Heart left ventricle (tissue), 16 donors: ENCODE measurements around the gene SLCO3A1. TPM values are rescaled to one million over a fixed set of nuclear protein-coding genes. Genes with fewer than 3 reads are reported as not detected.

ENCODE experiments used
- ATAC-seq, 4 donors: fragments of 200-7000 bp; cut with Tn5 transposase; one replicate each; pipeline ENCODE4 v1.9.1; 2020 to 2022; ENCODE audit warnings: moderate library complexity in 4 of 4, mild to moderate bottlenecking in 3 of 4, moderate number of reproducible peaks in 1 of 4
- DNase-seq, 5 donors: peaks; one replicate each; pipeline ENCODE4 v3.0.0-alpha.2; 2020
- H3K27ac ChIP-seq, 12 donors: fragments of 200-600 bp; sonication (generic) in 4 of 12; one replicate each; pipeline versions ENCODE4 v1.5.0 to v1.8.0; 2016 to 2022; ENCODE audit warnings: mild to moderate bottlenecking in 2 of 12
- H3K27me3 ChIP-seq, 9 donors: fragments of 200-600 bp; sonication (generic) in 2 of 9; one replicate each; pipeline versions ENCODE4 v1.5.1 to v1.8.0; 2016 to 2022; ENCODE audit warnings: mild to moderate bottlenecking in 3 of 9
- H3K36me3 ChIP-seq, 9 donors: fragments of 200-600 bp; sonication (generic) in 2 of 9; one replicate each; pipeline versions ENCODE4 v1.5.0 to v1.8.0; 2018 to 2022; ENCODE audit warnings: mild to moderate bottlenecking in 2 of 9
- H3K4me1 ChIP-seq, 12 donors: fragments of 200-600 bp; sonication (generic) in 4 of 12; one replicate each; pipeline versions ENCODE4 v1.5.0 to v1.8.0; 2016 to 2022; ENCODE audit warnings: mild to moderate bottlenecking in 3 of 12
- H3K4me3 ChIP-seq, 12 donors: fragments of 200-600 bp; sonication (generic) in 4 of 12; one replicate each; pipeline versions ENCODE4 v1.5.0 to v1.8.0; 2017 to 2022; ENCODE audit warnings: mild to moderate bottlenecking in 9 of 12, moderate library complexity in 4 of 12
- H3K9me3 ChIP-seq, 12 donors: fragments of 200-600 bp; sonication (generic) in 4 of 12; one replicate each; pipeline versions ENCODE4 v1.5.0 to v1.8.0; 2016 to 2022; ENCODE audit warnings: mild to moderate bottlenecking in 1 of 12
- CTCF ChIP-seq, 12 donors: fragments of 200-600 bp; sonication (generic) in 4 of 12; IDR thresholded peaks; one replicate each; pipeline versions ENCODE4 v1.5.0 to v1.8.0; 2018 to 2022; ENCODE audit warnings: antibody characterized with exemption in 12 of 12, mild to moderate bottlenecking in 5 of 12
- POLR2A ChIP-seq, 2 donors: fragments of 450-650 bp; IDR thresholded peaks; one replicate each; pipeline ENCODE4 v1.6.1; 2017; ENCODE audit warnings: antibody characterized with exemption in 2 of 2, mild to moderate bottlenecking in 2 of 2, moderate library complexity in 2 of 2
- WGBS, 4 donors: extraction: QIAGEN DNeasy Blood & Tissue Kit in 2 of 4; methylation state at CpG; one replicate each; pipeline versions ENCODE4 v1.1.5 to v1.1.7; 2013 to 2018; 5-methylcytosine and 5-hydroxymethylcytosine counted together
- intact Hi-C, 10 donors: fragments of 100-400 bp; cut with DNase I; formaldehyde crosslinking; loops; one replicate each; pipeline versions ENCODE4 v1.11.1 to v1.14.2; 2022
- polyA plus RNA-seq, 2 donors: library from polyadenylated mRNA; stranded (reverse); fragments of 200-250 nt; gene quantifications; one replicate each; pipeline ENCODE4 v1.2.3, GENCODE V29; 2013
- total RNA-seq, 9 donors: library from RNA; depleted of rRNA in 2 of 9; stranded (reverse); fragments of >200 nt in 2 of 9; fragmentation: NEBNext Ultra II Directional in 3 of 9; extraction: Animal tissue kit (Norgen Biotek cat#: 25700) in 3 of 9; gene quantifications; one replicate each; pipeline versions ENCODE4 v1.1.0 to v1.2.4, GENCODE V29; 2016 to 2023
- donor health status: ischemic (EF 13 %, LVEDD 7.1; RV severe dilation, severe dysfunction).
- donor health status: healthy with polysubstance abuse.
- donor health status: DM: no; HTN: yes; CAD: no.
- donor health status: DM: no; HTN: no; CAD: no.
- donor health status: ischemic (EF 25% LVEDD 6.9; RV normal size, moderate dysfunction).
- donor health status: ischemic (EF 25% LVEDD 5.7; RV mildly dilated, moderate dysfunction).
- donor health status: healthy.
- donor health status: DM: yes; HTN: yes; CAD: no.
- donor health status: ischemic (EF 35%, LVEDD 5.7; RV mildly dilated, moderate dysfunction).
- donor health status: nonischemic (EF 11% LVEDD 7.7; RV severe dilation, severe dysfunction).
- donor health status: DM: yes; HTN: yes; CAD: no.
- donor health status: PGD.
- donor health status: ischemic (EF 29% LVEDD 5.4; RV normal size, mild dysfunction).
- donor health status: nonischemic (EF 23%, LVEDD 6.1; RV moderate dilation, normal function).

The SLCO3A1 gene
- total and polyA plus RNA-seq, 11 donors = 26.3 to 64.2 (median 50.2) TPM

GRCh38 chr15:92118936-92119325, 265.4 kb downstream of the SLCO3A1 start:
- H3K27me3 ChIP-seq = no peaks in the 10 kb centered on the region
- peaks cover 0 to 52% (median 26%) of the 10 kb centered on the region in 9 donors for H3K36me3 ChIP-seq
- intact Hi-C loops = loop anchor here in 2 of 10 donors (2.0 to 5.0 kb wide), 2 partner anchors 24 to 88 kb away; no protein-coding TSS in a partner anchor
- ATAC-seq (peak in 2 of 4 donors; percentile 41 to 70), DNase-seq (no peak)
- TF ChIP-seq CTCF (IDR thresholded peaks at IDR 0.05) (no peak), POLR2A (IDR thresholded peaks at IDR 0.05) (no peak)
- WGBS, 4 donors = 61 to 77% (median 66%) methylated on average over 3 of the region's 3 CpGs
- H3K4me1 ChIP-seq = peaks cover 0 to 59% (median 27%) of the 10 kb centered on the region in 12 donors
- peak overlapping the region in 7 of 12 donors; percentile 0 to 60 (median 43) for H3K27ac ChIP-seq
- H3K9me3 ChIP-seq = no peaks in the 10 kb centered on the region
- H3K4me3 ChIP-seq = no peak overlapping the region

- H3K27me3 ChIP-seq = no peaks in the 10 kb centered on the region
- ATAC-seq (peak in 2 of 4 donors; percentile 3 to 25), DNase-seq (no peak)
- intact Hi-C loops = no loop called here
- H3K4me3 ChIP-seq = no peak overlapping the region
- TF ChIP-seq CTCF (IDR thresholded peaks at IDR 0.05) (no peak), POLR2A (IDR thresholded peaks at IDR 0.05) (no peak)
- peaks cover 0 to 63% (median 28%) of the 10 kb centered on the region in 12 donors for H3K4me1 ChIP-seq
- H3K9me3 ChIP-seq = no peaks in the 10 kb centered on the region
- 79 to 84% (median 81%) methylated on average over 6 of the region's 6 CpGs for WGBS, 4 donors
- peaks cover 0 to 52% (median 26%) of the 10 kb centered on the region in 9 donors for H3K36me3 ChIP-seq
- peak overlapping the region in 2 of 12 donors; percentile 57 to 60 for H3K27ac ChIP-seq
Observed at GRCh38 chr15:92120094-92120795, 266.7 kb downstream of the SLCO3A1 start.

- intact Hi-C loops = no loop called here
- Histone ChIP-seq H3K27ac (peak overlapping the region in 1 of 12 donors; percentile 60), H3K9me3 (no peaks in the 10 kb centered on the region), H3K36me3 (peaks cover 0 to 58% (median 28%) of the 10 kb centered on the region in 9 donors), H3K4me1 (peaks cover 0 to 63% (median 28%) of the 10 kb centered on the region in 12 donors), H3K27me3 (no peaks in the 10 kb centered on the region), H3K4me3 (no peak overlapping the region)
- TF ChIP-seq POLR2A (IDR thresholded peaks at IDR 0.05) (no peak), CTCF (IDR thresholded peaks at IDR 0.05) (no peak)
- ATAC-seq (no peak), DNase-seq (no peak)
Observed at GRCh38 chr15:92121047-92121446, 267.5 kb downstream of the SLCO3A1 start.

- ATAC-seq = no peak
- H3K27ac ChIP-seq = no peak overlapping the region
- 65 to 93% (median 73%) methylated on average over 2 of the region's 2 CpGs for WGBS, 4 donors
- DNase-seq = no peak
- H3K4me1 ChIP-seq = peaks cover 0 to 52% (median 22%) of the 10 kb centered on the region in 12 donors
- no peaks in the 10 kb centered on the region for H3K9me3 ChIP-seq
- H3K27me3 ChIP-seq = no peaks in the 10 kb centered on the region
- intact Hi-C loops = no loop called here
- TF ChIP-seq POLR2A (IDR thresholded peaks at IDR 0.05) (no peak), CTCF (IDR thresholded peaks at IDR 0.05) (no peak)
- H3K4me3 ChIP-seq = no peak overlapping the region
- H3K36me3 ChIP-seq = peaks cover 0 to 69% (median 39%) of the 10 kb centered on the region in 9 donors
Observed at GRCh38 chr15:92122259-92122658, 268.8 kb downstream of the SLCO3A1 start.
